ENCODE measurements around the gene TAT. TPM values are rescaled to one million over a fixed set of nuclear protein-coding genes. Genes with fewer than 3 reads are reported as not detected.

The TAT gene
- total and polyA plus RNA-seq, 7 experiments from 2014 or later: 0.10 to 0.53 TPM; not detected in 5

DNA sequence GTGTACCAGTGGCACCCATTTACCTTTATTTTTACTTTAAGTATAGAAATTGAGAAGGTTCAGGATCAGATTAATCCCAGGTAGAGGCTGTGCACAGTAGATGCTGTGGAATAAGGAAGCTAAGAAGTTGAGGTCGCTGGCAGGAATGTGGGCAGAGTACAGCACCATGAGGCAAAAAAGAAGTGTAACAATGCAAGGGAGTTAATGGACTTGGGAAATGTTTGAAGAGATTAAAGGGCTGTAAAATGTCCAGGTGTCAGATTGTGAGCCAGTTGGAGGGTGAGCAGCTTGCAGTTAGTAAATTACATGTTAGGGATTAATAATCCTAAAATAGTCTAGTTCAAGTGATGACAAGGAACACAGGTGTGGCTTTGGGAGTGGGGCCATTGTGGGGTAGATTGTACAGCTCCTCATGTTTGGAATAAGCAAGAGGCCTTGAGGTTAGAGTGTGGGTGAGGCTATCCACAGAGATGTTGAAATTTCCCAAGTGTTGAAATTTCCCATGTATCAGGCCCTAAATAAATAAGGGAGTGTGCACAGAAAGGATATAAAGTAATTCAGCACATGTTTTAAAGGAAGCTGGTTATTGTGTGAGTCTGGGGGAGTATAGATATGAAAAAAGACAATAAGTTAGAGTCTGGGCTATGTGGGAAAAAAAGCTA lies 21.5 kb downstream of the TAT start:
- no peak for DNase-seq
- Histone ChIP-seq H3K27ac (ENCODE audit: low read depth, low read length) (no peak overlapping the region), H3K27me3 (ENCODE audit: control insufficient read depth in 2 of 2, insufficient read depth in 2 of 2, low read length in 2 of 2) (no peaks in the 10 kb centered on the region), H3K4me1 (ENCODE audit: control insufficient read depth in 2 of 2, insufficient read depth in 2 of 2, low read length in 2 of 2) (no peaks in the 10 kb centered on the region), H3K9me3 (ENCODE audit: control insufficient read depth in 2 of 3, low read length in 3 of 3) (no peaks in the 10 kb centered on the region), H3K36me3 (ENCODE audit: control insufficient read depth in 2 of 3, insufficient read depth in 3 of 3, low read length in 3 of 3) (no peaks in the 10 kb centered on the region), H3K4me3 (ENCODE audit: low read length) (no peak overlapping the region)
- peaks cover 0 to 35% (median 0%) of the 10 kb centered on the region in 5 donors for H3K27me3 Mint-ChIP-seq
- H3K36me3 Mint-ChIP-seq: peaks cover 0 to 13% (median 0%) of the 10 kb centered on the region in 5 donors
- ChIA-PET CTCF (no interaction called here), POLR2A (no interaction called here)
- H3K4me1 Mint-ChIP-seq: peaks cover 0 to 3% (median 0%) of the 10 kb centered on the region in 7 donors
- intact Hi-C loops (cut with micrococcal nuclease): no loop called here
- H3K9me3 Mint-ChIP-seq: no peaks in the 10 kb centered on the region
- no peak overlapping the region for H3K27ac Mint-ChIP-seq
- H3K4me3 Mint-ChIP-seq: no peak overlapping the region
- no peak for ATAC-seq

DNA sequence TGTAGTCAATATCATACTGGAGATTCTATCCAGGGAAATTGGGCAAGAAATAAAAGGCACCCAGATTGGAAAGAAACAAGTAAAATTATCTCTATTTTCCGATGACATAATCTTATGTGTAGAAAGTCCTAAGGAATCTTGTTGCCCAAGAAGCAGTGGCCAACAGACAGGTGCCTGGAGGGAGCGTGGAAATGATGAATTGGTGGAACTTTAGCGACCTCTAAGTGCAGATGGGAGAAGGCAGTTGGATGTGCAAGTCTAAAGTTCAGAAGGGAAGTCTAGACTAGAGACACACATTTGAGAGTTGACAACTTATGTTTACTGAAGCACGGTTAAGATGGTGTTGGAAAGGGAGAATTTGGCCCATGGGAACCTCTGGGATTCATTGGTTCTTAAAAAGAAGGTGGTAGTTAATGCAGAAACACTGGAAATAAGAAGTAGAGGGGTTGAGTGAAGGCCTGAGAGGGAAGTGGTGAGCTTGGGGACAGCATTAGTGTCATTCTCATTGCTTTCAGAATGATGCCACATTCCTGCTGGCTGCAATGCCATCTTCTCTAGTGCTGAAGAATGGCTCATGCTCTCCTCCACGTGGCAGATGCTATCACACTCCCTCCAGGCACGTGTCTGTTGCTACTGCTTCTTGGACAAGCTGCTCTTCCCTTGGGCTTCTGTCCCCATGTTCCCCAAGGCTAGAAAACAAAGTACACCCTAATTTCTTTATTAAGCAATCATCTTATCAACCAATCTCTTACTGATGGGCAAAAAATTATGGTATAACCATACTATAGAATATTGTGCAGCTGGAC lies 24.0 kb downstream of the TAT start:
- ATAC-seq (no peak), DNase-seq (no peak)
- Mint-ChIP-seq H3K4me3 (no peak overlapping the region), H3K9me3 (no peaks in the 10 kb centered on the region), H3K36me3 (peaks cover 0 to 13% (median 0%) of the 10 kb centered on the region in 5 donors), H3K4me1 (peaks cover 0 to 3% (median 0%) of the 10 kb centered on the region in 7 donors), H3K27me3 (peaks cover 0 to 22% (median 10%) of the 10 kb centered on the region in 5 donors), H3K27ac (no peak overlapping the region)
- H3K4me1 ChIP-seq (ENCODE audit: control insufficient read depth in 2 of 2, insufficient read depth in 2 of 2, low read length in 2 of 2): no peaks in the 10 kb centered on the region
- H3K36me3 ChIP-seq (ENCODE audit: control insufficient read depth in 2 of 3, insufficient read depth in 3 of 3, low read length in 3 of 3): no peaks in the 10 kb centered on the region
- no peaks in the 10 kb centered on the region for H3K9me3 ChIP-seq (ENCODE audit: control insufficient read depth in 2 of 3, low read length in 3 of 3)
- POLR2A ChIA-PET: no interaction called here
- intact Hi-C loops (cut with micrococcal nuclease): no loop called here
- peaks cover 0 to 1% of the 10 kb centered on the region in 2 donors for H3K27me3 ChIP-seq (ENCODE audit: control insufficient read depth in 2 of 2, insufficient read depth in 2 of 2, low read length in 2 of 2)
- no peak overlapping the region for H3K4me3 ChIP-seq (ENCODE audit: low read length)
- H3K27ac ChIP-seq (ENCODE audit: low read depth, low read length): no peak overlapping the region
- CTCF ChIA-PET: no interaction called here

GRCh38 chr16:71547168-71547567 lies 29.7 kb downstream of the TAT start:
- H3K27ac ChIP-seq (ENCODE audit: low read depth, low read length): no peak overlapping the region
- Mint-ChIP-seq H3K36me3 (no peaks in the 10 kb centered on the region), H3K4me3 (no peak overlapping the region), H3K27ac (no peak overlapping the region), H3K27me3 (peaks cover 5 to 14% (median 11%) of the 10 kb centered on the region in 5 donors), H3K9me3 (peaks cover 0 to 1% (median 0%) of the 10 kb centered on the region in 11 donors), H3K4me1 (peaks cover 0 to 4% (median 3%) of the 10 kb centered on the region in 7 donors)
- peaks cover 0 to 3% of the 10 kb centered on the region in 2 donors for H3K27me3 ChIP-seq (ENCODE audit: control insufficient read depth in 2 of 2, insufficient read depth in 2 of 2, low read length in 2 of 2)
- ChIA-PET CTCF (interaction anchor here (0.7 kb wide), 1 partner anchor 421 kb away, joined by 3 read pairs; no protein-coding TSS in a partner anchor), POLR2A (no interaction called here)
- no peaks in the 10 kb centered on the region for H3K9me3 ChIP-seq (ENCODE audit: control insufficient read depth in 2 of 3, low read length in 3 of 3)
- H3K36me3 ChIP-seq (ENCODE audit: control insufficient read depth in 2 of 3, insufficient read depth in 3 of 3, low read length in 3 of 3): no peaks in the 10 kb centered on the region
- DNase-seq: no peak
- no peak for ATAC-seq
- H3K4me1 ChIP-seq (ENCODE audit: control insufficient read depth in 2 of 2, insufficient read depth in 2 of 2, low read length in 2 of 2): no peaks in the 10 kb centered on the region
- H3K4me3 ChIP-seq (ENCODE audit: low read length): no peak overlapping the region
- intact Hi-C loops (cut with micrococcal nuclease): no loop called here

- intact Hi-C loops (cut with micrococcal nuclease): loop anchor here in 1 of 2 donors (1.0 to 2.0 kb wide), 2 partner anchors 68 to 130 kb away; no protein-coding TSS in a partner anchor
- H3K9me3 Mint-ChIP-seq: peaks cover 0 to 1% (median 0%) of the 10 kb centered on the region in 11 donors
- H3K4me3 Mint-ChIP-seq: no peak overlapping the region
- DNase-seq (peak in 7 of 9 donors; percentile 20 to 52 (median 42)), ATAC-seq (peak; percentile 88)
- Histone ChIP-seq H3K27ac (ENCODE audit: low read depth, low read length) (no peak overlapping the region), H3K36me3 (ENCODE audit: control insufficient read depth in 2 of 3, insufficient read depth in 3 of 3, low read length in 3 of 3) (no peaks in the 10 kb centered on the region), H3K4me1 (ENCODE audit: control insufficient read depth in 2 of 2, insufficient read depth in 2 of 2, low read length in 2 of 2) (no peaks in the 10 kb centered on the region), H3K9me3 (ENCODE audit: control insufficient read depth in 2 of 3, low read length in 3 of 3) (no peaks in the 10 kb centered on the region), H3K4me3 (ENCODE audit: low read length) (no peak overlapping the region), H3K27me3 (ENCODE audit: control insufficient read depth in 2 of 2, insufficient read depth in 2 of 2, low read length in 2 of 2) (no peaks in the 10 kb centered on the region)
- peaks cover 2 to 7% (median 4%) of the 10 kb centered on the region in 5 donors for H3K27me3 Mint-ChIP-seq
- CTCF ChIA-PET: no interaction called here
- no peaks in the 10 kb centered on the region for H3K36me3 Mint-ChIP-seq
- POLR2A ChIA-PET: no interaction called here
- no peak overlapping the region for H3K27ac Mint-ChIP-seq
- peaks cover 0 to 5% (median 4%) of the 10 kb centered on the region in 7 donors for H3K4me1 Mint-ChIP-seq
Observed at GRCh38 chr16:71542377-71542776, 34.5 kb downstream of the TAT start.

- Histone ChIP-seq H3K27ac (ENCODE audit: low read depth, low read length) (no peak overlapping the region), H3K27me3 (ENCODE audit: control insufficient read depth in 2 of 2, insufficient read depth in 2 of 2, low read length in 2 of 2) (no peaks in the 10 kb centered on the region), H3K9me3 (ENCODE audit: control insufficient read depth in 2 of 3, low read length in 3 of 3) (no peaks in the 10 kb centered on the region), H3K36me3 (ENCODE audit: control insufficient read depth in 2 of 3, insufficient read depth in 3 of 3, low read length in 3 of 3) (no peaks in the 10 kb centered on the region), H3K4me3 (ENCODE audit: low read length) (no peak overlapping the region), H3K4me1 (ENCODE audit: control insufficient read depth in 2 of 2, insufficient read depth in 2 of 2, low read length in 2 of 2) (no peaks in the 10 kb centered on the region)
- Mint-ChIP-seq H3K4me3 (no peak overlapping the region), H3K27ac (no peak overlapping the region), H3K27me3 (peaks cover 4 to 7% (median 5%) of the 10 kb centered on the region in 5 donors), H3K4me1 (peaks cover 0 to 5% (median 4%) of the 10 kb centered on the region in 7 donors), H3K36me3 (no peaks in the 10 kb centered on the region), H3K9me3 (peaks cover 0 to 1% (median 0%) of the 10 kb centered on the region in 11 donors)
- DNase-seq: peak in 6 of 9 donors; percentile 5 to 28 (median 10)
- ChIA-PET POLR2A (no interaction called here), CTCF (interaction anchor here (1.0 to 1.9 kb wide), 2 partner anchors 16 to 125 kb away, joined by 3 to 5 read pairs; no protein-coding TSS in a partner anchor)
- intact Hi-C loops (cut with micrococcal nuclease): loop anchor here (1.0 kb wide), 2 partner anchors 124 to 125 kb away; no protein-coding TSS in a partner anchor
- peak; percentile 55 for ATAC-seq
Observed at GRCh38 chr16:71537643-71538042, 39.2 kb downstream of the TAT start.

DNA sequence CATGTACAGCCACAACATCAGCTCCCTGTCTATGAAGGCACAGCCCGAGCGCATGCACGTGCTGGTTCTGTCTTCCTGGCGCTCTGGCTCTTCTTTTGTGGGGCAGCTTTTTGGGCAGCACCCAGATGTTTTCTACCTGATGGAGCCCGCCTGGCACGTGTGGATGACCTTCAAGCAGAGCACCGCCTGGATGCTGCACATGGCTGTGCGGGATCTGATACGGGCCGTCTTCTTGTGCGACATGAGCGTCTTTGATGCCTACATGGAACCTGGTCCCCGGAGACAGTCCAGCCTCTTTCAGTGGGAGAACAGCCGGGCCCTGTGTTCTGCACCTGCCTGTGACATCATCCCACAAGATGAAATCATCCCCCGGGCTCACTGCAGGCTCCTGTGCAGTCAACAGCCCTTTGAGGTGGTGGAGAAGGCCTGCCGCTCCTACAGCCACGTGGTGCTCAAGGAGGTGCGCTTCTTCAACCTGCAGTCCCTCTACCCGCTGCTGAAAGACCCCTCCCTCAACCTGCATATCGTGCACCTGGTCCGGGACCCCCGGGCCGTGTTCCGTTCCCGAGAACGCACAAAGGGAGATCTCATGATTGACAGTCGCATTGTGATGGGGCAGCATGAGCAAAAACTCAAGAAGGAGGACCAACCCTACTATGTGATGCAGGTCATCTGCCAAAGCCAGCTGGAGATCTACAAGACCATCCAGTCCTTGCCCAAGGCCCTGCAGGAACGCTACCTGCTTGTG lies 40.0 kb downstream of the TAT start:
- no peak overlapping the region for H3K27ac Mint-ChIP-seq
- POLR2A ChIA-PET: no interaction called here
- no peak overlapping the region for H3K4me3 ChIP-seq (ENCODE audit: low read length)
- H3K4me3 Mint-ChIP-seq: no peak overlapping the region
- no peaks in the 10 kb centered on the region for H3K9me3 ChIP-seq (ENCODE audit: control insufficient read depth in 2 of 3, low read length in 3 of 3)
- ATAC-seq: no peak
- no peaks in the 10 kb centered on the region for H3K4me1 ChIP-seq (ENCODE audit: control insufficient read depth in 2 of 2, insufficient read depth in 2 of 2, low read length in 2 of 2)
- peaks cover 0 to 6% (median under 1%) of the 10 kb centered on the region in 5 donors for H3K27me3 Mint-ChIP-seq
- no peaks in the 10 kb centered on the region for H3K36me3 Mint-ChIP-seq
- CTCF ChIA-PET: no interaction called here
- H3K36me3 ChIP-seq (ENCODE audit: control insufficient read depth in 2 of 3, insufficient read depth in 3 of 3, low read length in 3 of 3): no peaks in the 10 kb centered on the region
- intact Hi-C loops (cut with micrococcal nuclease): loop anchor here (1.0 kb wide), 2 partner anchors 124 to 125 kb away; no protein-coding TSS in a partner anchor
- DNase-seq: no peak
- no peaks in the 10 kb centered on the region for H3K4me1 Mint-ChIP-seq
- no peak overlapping the region for H3K27ac ChIP-seq (ENCODE audit: low read depth, low read length)
- H3K27me3 ChIP-seq (ENCODE audit: control insufficient read depth in 2 of 2, insufficient read depth in 2 of 2, low read length in 2 of 2): no peaks in the 10 kb centered on the region
- H3K9me3 Mint-ChIP-seq: no peaks in the 10 kb centered on the region
